Stimulated activated CD4-positive, alpha-beta T cell treated with anti-CD3 and anti-CD28 coated beads, Interleukin-15, amount 100 ng/mL, for 48 hours (primary cell): ENCODE measurements around the gene MRPS27.

Source experiments
- DNase-seq, 2 donors: peaks; one replicate each; pipeline ENCODE4 v3.0.0-alpha.2; 2020; ENCODE audit warnings: low read depth in 2 of 2

The MRPS27 gene

DNA sequence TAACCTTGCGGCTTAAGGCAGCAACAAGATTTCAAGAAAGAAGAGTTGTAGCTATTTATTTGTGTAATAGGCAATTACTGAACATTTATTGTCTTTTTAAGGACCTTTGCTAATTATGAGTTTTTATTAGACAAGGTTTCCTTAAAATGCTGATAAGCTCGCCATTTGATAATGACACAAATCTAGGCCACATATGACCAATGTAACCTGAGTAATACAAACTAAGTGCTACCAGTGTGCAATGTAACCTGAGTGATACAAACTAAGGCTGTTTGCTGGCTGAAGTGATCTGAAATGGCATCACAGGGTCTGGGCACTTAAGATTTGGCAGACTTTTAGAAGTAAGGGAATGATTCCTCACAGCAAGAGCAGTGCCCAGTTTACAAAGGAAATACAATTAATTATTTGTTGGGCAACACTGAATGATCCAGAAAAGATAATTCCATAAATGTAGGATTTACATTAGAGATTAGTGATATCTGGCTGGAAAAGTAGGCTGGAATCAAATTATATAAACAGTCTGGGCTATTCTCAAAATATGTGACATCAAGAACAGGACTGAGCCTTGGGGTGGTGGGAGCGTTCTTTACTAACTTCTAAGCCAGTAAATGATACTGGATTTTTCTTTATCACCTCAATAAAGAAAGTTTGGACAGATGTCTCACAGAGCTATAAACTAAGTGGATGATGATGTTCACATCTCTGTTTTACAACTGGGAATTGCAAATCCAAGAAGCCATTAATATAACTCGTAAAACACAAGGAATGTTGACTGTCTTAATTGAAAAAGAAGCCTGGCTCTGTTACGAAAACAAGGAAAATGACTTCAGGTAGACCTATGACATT lies 54.8 kb downstream of the MRPS27 start:
- no peak for DNase-seq

DNA sequence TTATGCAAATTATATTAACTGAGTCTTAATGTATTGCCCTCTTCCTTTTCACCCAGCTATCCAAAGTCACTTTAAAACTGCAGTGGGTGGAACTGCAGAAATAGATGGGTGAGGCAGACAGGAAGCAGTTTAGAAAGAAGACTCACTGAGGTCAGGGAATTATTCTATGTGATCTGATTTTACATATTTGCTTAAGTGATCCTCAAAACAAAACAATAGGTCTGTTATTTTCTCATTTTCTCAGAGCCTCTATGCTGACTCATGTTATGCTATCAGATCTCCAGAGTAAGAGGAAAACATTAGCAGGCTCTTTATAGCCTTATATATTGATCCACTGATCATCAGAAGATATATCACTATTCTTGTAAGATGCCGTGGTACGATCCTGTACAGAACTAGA lies 63.5 kb downstream of the MRPS27 start:
- DNase-seq: no peak

DNA sequence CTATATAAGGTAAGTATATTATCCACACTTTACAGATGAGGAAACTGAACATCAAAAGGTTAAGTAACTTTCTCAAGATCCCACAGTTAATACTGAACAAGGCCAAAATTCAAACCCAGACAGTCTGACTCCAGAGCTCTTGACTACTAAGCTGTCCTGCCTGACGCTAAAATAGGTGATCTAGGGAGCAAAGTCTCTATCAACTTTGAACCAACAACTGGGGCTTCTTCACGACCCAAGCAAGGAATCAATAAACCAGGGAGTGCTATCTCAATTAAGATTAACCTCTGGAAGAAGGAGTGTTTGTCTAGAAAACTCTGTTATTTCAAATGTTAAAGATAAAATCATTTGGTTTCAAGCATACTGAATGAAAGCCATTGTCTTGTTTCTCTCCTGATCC lies 64.4 kb downstream of the MRPS27 start:
- no peak for DNase-seq

DNA sequence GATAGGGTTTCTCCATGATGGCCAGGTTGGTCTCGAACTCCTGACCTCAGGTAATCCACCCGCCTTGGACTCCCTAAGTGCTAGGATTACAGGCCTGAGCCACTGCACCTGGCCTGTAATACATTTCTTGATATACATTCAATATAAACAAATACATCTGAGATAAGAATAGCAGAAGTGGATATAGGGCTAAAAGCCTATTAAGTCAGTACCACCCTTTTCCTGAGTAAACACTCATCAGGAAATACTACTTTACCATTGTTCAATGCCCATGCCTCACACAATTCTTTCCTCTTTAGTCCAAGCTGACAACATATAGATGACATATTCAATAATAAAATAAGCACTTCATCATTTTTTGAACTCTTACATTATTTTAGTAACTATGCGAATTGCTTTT lies 64.8 kb downstream of the MRPS27 start:
- no peak for DNase-seq

GRCh38 chr5:72252574-72253155 lies 67.4 kb downstream of the MRPS27 start:
- no peak for DNase-seq

DNA sequence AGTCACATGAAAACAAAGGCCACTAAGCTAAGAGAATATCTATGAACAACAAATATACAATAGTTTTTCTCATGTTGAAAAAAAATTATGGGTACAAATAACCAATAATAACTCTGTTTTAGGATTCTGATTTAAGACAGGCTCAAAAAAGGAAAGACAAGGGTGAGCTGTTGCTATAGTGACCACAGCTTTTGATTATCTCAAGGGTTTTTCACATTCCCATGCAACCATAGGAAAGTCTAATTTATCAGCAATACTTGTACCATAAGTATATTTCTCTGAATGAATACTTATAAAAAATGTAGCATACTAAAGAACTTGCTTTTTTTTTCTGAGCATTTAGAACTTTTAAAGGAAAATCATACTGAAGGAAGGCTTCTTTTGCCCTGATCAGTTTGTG lies 68.0 kb downstream of the MRPS27 start:
- no peak for DNase-seq

DNA sequence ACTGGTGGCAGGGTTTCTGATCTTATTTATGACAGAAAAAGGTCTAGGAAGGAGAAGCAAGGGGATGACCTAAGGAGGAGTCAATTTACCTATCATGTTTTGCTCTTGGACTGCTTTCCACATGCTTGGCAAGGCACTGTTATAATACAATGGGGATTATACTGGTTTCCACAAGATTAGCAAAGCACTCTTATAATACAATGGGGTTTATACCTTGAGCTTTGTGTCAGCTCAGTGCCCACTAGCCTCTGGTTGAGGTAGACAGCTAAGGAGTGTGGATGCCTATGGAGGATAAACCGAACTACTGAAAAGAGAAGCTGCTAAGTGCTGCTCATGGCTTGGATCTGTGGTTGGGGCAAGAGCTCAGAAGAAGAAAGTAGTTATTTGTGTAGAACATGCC lies 68.7 kb downstream of the MRPS27 start:
- no peak for DNase-seq

DNA sequence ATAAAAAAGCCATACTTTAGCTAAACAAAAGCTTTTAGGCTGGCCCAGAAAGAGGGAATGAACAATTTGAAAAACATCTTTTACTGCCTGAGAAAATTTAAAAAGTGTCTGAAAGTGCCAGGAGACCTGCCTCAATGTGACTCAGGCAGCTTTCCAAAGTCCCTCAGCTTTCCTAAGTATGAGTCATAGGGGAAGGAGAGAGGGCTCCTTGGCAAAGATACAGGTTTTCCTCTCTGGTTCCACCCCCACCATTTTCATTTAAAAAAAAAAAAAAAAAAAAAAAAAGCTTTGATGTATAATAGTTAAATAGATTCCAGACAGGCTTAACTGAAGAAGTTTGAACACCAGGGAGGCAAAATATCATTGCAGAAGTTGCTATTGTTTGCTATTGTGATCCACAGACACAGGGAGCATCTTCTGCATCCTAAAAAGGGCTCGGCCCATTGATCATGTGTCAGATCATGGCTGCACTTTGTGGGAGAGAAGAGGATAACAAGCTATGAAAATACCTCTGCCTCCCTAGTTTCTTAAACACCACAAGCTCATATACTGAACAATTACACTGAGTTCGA lies 71.5 kb downstream of the MRPS27 start:
- DNase-seq: no peak

GRCh38 chr5:72246954-72247442 lies 73.0 kb downstream of the MRPS27 start:
- no peak for DNase-seq

- DNase-seq: no peak
Measured at GRCh38 chr5:72245951-72246532, 74.0 kb downstream of the MRPS27 start.

DNA sequence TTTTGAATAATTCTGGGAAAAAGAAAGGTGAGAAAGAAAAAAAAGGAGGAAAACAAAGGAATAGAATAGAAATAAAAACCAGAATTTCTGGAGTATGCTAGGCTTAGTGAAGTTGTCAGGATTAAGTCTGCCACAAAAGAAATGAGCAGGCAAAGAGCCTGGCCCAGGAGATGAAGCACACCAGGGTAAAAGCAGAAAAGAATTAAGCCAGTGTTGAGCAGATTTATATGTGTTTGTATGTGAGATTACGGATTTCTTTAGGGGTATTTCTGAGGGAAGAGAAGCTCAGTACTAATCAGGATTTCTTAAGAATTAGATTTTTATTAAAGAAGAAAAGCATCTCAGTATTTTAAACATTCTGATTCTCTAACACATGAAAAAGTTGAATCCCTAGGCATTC lies 74.5 kb downstream of the MRPS27 start:
- no peak for DNase-seq

GRCh38 chr5:72244862-72245371 lies 75.1 kb downstream of the MRPS27 start:
- no peak for DNase-seq

DNA sequence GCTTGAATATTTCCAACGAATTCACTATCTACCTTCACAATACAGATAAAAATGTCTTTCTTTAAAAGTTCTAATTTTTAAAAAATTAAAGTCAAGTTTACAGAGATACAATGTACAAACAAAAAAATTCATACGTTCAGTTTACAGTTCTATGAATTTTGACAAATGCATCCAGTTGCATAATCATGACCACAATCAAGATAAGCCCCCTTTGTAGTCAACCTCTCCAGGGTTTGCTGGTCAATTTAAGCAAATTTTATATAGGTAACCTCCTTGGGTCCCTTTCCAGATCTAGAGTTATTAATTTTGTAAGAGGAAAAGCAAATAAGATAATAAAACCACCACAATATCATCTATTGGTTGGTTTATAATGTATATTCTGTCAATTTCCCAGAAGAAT lies 76.3 kb downstream of the MRPS27 start:
- DNase-seq: no peak

- no peak for DNase-seq
Measured at GRCh38 chr5:72242796-72243475, 77.1 kb downstream of the MRPS27 start.

- DNase-seq: no peak
Measured at GRCh38 chr5:72241346-72242003, 78.6 kb downstream of the MRPS27 start.

DNA sequence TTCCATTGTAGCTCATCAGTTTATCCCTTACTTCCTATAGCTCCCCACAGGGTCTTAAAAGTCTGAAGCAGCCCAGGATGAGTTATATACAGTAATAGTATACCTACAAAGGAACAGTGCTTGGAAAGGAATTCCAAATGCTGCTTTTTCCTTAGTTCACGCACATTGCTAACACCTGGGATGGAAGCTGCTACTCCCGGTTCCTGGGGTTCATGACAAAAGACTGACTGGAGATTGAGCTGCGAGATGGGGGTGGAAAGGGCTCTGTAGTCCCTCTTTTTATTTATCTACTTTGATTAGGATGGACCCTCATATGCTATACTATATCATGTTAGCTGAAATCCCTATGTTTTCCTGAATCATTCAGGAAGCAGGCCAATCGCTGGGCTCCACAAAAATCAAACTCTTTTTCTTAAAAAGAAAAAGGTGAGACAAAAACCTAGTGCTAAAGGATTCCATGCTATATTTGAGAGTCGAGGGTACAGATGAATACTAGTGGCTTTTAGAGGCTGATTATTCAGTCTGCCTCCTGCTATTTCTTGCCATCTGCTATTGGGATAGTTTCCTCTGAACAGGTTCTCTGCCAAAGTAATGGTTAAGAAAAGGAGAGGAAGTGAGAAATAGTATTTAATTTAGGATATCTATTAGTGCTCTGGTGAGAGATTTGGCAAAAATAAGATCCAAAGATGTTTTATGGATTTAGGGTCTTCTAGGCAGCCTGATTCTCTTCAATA lies 81.2 kb downstream of the MRPS27 start:
- DNase-seq: no peak

DNA sequence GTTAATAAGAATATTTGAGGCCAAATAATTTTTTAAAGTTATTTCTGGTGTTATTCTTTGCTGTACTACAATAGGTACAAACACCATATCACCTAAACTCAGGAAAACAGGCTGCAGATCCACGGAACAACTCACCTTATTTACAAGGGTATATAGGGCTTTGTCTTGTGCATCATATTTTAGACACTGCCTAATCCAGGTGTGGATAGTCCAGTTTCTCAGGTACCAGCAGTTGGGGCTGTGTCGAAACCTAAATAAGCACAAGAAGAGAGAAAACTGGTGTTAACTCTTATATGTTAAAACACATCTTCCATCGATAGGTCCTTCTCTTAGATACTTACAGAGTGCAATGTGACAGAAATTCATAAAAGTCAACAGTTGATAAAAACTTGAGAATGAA lies 82.2 kb downstream of the MRPS27 start:
- no peak for DNase-seq

DNA sequence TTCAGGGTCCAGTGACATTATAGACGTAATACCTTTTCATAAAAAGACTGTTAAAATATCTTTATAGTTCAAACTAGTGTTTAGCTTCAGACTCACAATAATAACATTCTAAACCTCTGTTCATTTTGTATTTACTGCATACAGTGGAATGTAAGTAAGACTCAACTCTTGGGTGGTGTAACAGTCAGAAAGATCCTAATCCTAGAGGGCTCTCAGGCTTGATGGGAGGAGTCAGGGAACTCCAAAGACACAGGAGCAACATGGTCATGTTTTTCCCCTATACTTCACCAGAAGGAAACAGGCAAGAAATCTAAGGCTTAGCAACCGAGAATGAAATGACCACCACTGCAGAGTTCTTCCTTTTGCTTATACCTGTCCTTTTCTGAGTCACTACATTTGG lies 82.6 kb downstream of the MRPS27 start:
- DNase-seq: no peak

- DNase-seq: no peak
Measured at GRCh38 chr5:72235725-72236124, 84.3 kb downstream of the MRPS27 start.

DNA sequence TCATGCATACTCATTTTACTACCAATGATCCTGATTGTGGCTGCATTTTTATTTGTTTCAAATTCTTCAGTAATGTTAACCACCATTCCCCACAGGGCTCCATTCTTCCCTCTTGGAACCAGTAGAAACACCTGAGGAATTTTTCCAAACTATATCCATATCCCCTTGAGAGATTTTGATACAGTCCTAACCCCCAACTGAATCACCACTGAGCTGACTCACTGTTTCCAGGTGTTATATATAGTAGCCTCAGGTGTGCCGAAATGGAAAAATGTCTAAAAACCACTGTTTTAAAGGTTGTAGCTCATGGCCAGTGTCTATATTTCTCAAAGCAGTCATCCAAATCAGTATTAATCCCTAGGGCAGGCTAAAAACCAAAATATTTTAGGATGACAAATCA lies 85.2 kb downstream of the MRPS27 start:
- DNase-seq: no peak

DNA sequence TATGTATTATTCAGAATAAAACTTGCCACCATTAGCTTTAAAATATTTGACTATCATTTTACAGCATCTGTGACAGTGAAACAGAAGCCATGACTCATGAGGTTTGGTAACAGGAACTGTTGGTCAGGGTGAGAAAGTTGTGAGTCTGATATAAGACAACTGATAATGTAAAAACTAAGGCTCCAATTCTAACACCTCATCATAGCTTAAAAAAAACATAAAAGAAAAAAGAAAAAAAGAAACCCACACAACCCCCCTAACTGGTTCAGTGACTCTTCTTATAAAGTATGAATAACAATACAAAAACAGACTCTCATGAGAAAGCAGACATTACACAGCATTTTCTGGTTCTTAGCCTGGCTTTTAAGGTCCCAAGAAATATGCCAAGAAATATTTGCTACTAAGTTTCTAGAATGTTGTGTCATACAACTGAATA lies 85.8 kb downstream of the MRPS27 start:
- no peak for DNase-seq
